HG02798 (cell line): ENCODE results near the gene ZP1.

ENCODE experiments used
- ATAC-seq: cut with Tn5 transposase; IDR thresholded peaks from one replicate; pipeline ENCODE4 v1.9.1; 2021; ENCODE audit warnings: mild to moderate bottlenecking; ENCODE audit not compliant: unreplicated experiment, poor library complexity

Gene ZP1

DNA sequence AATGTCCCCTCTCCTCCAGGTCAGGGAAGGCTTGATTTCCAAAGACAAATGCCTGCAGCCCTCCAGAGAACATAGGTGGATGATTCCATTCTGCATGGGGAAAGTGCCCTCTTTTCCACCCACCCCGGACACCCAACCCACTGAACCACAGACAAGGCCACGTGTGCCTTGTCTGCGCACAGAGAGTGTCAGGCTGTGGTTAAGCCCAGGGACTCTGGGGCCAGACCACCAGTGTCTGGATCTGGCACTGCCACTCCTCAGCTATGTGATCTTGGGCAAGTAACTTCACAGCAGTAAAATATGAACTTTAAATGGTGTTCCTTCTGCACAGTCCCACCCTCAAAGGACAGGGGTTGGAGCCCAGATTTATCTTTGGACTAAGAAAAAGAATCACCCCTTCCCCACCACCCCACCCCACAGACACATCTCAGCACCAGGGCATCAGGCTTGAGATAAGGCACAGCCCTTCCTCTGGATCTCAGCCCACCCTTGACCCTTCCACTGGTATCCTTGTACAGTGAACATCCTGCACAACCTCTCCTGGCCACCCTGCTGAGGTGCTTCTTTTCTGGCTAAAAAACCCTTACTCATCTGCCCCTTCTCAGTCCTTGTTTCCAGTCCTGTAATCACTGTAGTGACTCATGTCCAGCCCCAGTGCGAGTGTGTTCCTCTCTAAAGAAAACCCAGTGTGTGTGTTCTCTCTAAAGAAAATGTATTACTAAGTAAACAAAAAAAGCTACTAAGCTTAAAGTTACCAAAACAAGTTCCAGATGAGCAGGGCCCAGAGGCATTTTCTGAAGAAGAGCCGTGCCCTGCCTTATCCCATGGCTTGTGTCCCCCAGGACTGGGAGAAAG lies 9.7 kb upstream of the ZP1 start:
- no peak for ATAC-seq

DNA sequence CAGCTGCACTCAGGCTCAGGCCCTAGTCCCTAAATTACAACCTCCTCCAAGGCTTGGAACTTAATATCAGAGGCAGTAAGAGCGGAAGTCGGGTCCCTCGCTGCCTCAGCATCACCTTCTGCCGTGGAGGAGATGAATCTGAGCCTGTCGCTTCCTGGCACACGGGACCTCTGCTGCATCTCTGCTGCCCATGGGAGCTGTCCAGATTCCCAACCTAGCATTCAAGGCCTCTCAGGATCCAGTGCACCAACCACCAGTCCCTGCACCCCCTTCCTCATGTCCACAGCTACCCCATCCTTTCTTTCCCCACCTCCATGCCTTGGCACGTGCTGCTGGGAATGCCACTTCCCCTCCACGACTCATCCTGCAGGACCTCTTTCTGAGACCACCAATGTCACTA lies 9.1 kb upstream of the ZP1 start:
- ATAC-seq = no peak

DNA sequence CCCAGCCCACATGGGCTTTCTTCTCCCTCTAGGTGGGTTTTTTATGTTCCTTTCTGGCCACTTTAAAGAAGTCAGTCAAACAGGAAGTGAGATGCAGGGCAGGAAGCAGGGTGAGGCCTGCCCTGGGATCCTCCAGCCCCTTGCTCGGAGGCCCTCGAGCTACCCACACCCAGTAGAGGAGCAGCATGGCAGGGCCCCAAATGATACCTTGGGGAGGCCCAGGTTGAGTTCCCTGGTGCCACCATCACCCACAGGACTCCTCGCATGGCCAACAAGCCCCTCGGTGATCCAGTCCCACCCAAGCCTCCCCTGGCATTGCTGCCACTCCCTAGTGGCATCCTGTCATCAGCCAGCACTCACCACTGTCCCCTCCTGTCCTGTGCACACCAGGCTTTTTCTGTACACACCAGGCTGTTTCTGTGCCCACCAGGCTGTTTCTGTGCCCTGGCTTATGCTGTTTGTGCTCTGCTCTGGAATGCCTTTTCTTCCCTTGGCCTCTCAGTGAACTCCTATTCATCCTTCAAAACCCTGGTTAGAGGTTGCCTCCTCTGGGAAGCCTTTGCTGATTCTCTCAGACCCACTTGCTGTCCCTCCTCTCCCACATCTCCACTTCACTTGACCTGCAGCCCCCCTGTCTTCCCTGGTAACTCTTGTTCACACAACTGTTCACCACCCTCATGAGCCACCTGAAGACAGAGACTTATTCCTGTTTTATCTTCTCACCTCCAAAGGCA lies 8.4 kb upstream of the ZP1 start:
- no peak for ATAC-seq

DNA sequence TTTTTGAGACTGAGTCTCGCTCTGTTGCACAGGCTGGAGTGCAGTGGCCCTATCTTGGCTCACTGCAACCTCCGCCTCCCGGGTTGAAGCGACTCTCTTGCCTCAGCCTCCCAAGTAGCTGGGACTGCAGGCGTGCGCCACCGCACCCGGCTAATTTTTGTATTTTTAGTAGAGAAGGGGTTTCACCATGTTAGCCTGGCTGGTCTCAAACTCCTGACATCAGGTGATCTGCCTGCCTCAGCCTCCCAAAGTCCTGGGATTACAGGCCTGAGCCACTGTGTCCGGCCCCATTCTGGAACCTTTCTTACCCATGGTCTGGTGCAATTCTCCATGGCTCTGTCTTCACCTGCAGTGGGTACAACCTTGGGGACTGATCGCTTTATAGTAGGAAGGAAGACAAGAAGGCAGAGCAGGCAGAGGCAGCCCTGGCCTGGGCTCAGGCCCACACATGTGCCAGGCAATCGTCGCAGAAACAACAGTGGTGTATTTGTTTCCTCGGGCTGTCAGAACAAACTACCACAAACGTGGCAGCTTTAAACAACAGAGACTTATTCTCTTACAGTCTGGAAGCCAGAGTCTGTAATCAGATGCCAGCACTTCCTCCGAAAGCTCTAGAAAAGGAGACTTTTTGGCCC lies 7.6 kb upstream of the ZP1 start:
- no peak for ATAC-seq

DNA sequence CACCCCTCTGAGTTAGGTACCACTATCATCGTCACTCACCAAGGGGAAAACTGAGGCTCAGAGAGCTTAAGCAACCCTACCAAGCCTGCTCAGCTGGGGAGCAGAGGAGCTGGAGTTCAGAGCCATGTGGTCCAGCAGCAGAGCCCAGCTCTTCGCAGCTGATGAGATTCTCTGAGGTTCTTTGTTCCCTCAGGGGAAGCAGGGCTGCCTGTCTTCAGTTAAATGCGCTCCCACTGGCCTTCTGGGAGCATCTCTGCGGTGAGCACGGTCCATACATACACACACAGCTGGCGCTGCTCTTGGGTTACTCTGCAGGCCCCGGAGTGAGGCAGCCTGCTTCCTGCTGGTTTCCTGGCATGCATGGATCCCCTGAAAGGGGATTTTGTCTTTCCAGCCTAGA lies 6.4 kb upstream of the ZP1 start:
- ATAC-seq = no peak

DNA sequence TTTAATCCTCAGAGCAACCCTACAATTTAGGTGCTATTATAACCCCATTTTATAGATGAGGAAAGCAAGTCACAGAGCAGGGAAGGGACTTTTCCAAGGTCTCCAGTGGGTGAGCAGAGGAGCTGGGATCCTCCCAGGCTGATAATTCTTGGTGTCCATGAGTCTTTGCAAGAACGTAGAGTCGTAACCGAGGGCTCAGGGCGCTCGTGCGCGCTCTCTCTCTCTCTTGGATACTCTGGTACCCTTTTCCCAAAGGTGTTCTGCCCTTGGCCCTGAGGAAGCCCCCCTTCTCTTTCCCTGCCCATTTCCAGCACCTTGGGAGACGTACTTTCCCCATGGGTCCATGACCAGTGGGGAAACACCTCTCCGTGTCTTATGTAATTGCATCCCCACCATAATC lies 5.2 kb upstream of the ZP1 start:
- no peak for ATAC-seq

DNA sequence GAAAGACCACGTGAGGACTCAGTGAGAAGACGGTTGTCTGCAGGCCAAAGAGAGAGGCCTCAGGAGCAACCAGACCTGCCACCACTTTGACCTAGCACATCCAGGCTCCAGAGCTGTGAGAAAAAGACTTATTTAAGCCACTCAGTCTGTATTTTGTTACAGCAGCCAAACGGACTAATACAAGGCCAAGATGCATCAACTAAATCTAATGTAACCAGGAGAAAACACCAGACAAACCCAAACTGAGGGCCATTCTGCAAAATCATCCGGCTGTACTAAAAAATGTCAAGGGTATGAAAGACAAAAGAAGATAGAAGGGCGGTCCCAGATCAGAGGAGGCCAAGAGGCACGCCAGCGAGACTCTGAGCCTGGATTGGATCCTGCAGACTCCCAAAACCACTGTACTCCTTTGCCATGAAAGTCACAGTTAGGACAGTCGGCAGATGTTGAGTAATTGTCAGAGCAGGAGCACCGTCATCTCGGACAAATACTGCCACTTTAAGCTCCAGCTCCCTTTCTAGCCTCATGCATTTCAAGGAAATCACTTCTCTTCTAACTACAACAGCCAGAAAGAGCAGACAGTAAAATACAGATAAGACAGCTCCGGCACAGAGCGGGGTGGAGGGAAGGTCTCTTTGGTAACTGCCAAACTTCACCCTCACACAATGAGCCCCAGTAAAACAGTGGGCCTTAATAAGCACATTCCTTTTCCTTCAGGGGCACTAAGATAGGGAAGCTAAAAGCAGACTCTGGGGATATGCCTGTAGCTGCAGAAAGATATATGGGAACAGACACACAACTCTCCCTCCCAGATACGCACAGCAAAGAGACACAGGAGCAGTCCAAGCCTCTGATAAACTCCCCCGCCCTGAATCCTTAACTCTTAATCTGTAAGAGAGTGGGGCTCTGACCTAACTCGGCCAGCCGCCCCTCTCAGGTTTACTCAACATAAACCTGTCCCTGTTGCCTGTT lies 3.5 kb upstream of the ZP1 start:
- no peak for ATAC-seq

DNA sequence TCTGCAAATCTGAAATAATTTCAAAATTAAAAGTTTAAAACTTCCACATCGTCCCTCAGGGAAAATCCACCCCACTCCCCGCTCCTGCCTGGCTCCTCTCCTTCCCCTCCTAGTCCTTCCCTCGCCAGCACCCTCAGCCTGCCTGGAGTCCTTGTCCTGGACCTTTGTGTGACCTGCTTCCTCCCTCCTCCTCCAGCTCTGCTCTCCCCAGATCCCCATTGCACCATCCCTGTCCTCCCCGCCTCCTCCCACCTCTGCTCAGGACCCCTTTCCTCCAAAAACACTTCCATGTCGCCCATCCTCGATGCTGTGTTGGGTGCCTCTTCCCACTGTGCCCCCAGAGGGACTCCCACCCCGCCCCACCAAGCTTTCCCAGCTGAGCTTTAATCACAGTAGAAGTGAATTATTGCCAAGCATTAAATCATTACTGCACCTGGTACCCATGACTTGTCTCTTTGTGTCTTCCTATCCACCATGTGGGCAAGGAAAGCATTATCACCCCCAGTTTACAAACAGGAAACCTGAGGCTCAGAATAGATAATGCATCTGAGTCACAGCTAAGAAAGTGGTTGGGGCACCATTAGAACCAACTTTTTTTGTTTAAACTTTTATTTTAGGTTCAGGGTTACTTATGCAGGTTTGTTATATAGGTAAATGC lies 2.4 kb upstream of the ZP1 start:
- no peak for ATAC-seq

DNA sequence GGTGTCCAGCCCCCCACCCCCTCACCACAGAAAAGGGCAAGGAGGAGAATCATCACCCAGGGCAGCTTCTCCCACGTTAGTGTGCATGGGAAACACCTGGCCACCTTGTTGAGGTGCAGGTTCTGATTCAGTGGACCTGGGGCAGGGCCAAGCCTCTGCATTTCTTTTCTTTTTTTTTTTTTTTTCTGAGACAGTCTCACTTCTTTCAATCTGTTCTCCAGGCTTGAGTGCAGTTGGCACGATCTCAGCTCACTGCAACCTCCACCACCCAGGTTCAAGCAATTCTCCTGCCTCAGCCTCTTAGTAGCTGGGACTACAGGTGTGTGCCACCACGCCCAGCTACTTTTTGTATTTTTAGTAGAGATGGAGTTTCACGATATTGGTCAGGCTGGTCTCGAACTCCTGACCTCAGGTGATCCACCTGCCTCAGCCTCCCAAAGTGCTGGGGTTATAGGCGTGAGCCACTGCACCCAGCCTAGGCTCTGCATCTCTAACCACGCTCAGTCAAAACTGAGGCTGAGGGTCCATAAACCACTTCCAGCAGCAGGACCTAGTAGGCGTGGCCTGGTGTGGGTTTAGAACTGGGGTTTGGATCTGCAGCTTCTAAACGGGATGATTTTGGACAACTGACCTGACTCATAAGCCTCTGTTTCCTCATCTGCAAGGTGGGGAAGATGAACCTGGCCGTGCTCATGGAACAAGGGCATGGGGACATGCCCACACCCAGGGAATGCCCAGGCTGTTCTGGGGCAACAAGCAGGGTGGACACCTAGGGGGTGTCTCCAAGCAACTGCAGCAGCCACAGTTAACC lies 734 bp downstream of the ZP1 start:
- no peak for ATAC-seq

DNA sequence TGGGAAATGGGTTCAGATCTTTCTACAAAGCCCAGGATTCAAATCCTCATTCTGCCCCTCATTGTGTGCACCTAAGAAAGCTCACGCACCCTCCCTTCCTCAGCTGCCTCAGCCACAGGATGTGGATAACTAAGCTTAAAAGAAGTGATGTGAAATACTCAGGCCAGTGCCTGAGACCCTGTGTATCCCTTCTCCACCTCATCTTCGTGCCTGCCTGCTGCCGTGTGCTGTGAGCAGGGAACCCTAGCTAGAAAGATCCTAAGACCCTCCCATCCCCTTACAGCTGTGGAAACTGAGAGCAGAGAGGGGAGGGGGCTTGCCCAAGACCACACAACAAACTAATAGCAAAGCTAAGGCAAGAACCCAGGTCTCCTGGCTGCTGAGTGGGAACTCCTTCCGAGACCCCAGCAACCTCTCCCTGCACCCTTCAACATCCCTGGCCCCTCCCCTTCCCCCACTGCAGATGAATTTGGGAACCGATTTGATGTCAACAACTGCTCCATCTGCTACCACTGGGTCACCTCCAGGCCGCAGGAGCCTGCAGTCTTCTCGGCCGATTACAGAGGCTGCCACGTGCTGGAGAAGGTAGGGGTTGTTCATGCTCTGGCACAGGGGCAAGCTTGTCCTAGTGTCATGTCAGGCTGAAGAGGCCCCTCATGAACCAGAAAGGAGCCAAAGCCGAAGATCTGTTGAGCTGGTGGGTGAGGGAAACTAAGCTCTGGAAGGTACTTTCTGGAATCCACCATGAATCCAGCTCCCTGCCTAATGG lies 1.5 kb downstream of the ZP1 start:
- no peak for ATAC-seq

DNA sequence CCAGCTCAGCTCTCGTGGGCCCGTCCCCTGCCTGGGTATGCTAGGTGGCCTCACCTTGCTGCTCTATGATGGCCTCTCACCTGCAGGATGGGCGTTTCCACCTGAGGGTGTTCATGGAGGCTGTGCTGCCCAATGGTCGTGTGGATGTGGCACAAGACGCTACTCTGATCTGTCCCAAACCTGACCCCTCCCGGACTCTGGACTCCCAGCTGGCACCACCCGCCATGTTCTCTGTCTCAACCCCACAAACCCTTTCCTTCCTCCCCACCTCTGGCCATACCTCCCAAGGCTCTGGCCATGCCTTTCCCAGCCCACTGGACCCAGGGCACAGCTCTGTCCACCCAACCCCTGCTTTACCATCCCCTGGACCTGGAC lies 2.1 kb downstream of the ZP1 start:
- no peak for ATAC-seq

DNA sequence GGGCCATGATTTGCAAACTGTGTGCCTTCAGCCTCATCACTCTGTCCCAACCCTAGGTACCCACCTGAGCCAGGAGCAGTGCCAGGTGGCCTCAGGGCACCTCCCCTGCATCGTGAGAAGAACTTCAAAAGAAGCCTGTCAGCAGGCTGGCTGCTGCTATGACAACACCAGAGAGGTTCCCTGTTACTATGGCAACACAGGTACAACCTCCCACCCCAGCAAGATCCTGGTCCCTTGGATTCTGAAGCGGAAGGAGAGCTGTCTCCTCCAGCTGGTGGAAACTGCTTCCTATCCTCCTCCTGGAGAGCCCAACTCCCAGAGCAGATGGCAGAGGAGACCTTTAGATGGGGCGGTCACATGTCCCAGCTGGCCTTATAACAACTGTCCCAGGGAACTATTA lies 2.9 kb downstream of the ZP1 start:
- no peak for ATAC-seq

DNA sequence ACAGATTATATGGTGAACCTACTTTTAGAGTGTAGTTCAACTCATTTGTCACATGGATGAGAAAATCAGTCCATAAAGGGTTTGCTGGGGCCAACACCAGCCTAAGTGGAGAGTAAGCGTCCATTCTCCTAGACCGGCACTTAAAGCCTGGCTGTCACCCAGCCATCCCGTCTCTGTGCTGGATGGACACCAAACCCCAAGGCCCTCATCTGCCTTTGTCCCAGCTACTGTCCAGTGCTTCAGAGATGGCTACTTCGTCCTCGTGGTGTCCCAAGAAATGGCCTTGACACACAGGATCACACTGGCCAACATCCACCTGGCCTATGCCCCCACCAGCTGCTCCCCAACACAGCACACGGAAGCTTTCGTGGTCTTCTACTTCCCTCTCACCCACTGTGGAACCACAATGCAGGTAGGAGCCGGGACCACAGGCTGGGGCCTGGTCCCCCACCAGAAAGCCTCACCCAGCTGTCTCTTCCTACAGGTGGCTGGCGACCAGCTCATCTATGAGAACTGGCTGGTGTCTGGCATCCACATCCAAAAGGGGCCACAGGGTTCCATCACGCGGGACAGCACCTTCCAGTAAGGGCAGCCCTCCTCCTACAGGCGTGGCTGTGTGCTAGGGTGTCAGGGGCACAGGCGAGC lies 3.5 kb downstream of the ZP1 start:
- ATAC-seq = no peak

DNA sequence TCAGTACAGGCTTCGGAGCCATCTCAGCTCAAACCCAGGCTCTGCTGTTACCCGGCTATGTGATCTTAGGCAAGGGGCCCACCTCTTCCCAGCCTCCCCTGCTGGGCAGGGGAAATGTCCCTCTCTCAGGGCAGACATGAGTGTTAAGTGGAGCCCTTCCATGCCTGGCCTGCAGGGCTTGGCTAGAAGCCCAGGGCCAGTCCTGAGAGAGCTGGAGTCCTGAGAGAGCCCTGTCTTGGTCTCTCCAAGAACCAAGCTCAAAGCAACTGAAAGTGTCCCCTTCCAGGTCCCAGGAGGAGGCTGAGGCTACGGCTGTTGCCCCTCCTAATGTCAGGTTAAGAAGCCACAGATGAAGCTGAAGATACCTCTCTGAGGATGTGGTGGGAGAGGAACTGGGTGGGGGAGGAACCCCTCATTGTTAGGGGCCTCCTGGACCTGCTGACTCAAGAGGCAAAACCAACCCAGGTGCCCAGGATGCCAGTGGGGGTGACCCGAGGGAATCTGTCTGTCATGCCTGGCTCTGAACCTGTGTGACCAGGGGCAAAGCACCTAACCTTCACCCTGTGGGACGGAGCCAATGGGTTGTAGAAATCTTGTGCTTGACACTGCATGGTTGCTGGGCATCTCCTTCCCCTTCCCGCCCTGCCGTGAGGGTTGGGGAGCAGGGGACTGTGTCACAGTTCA lies 4.2 kb downstream of the ZP1 start:
- ATAC-seq = no peak

DNA sequence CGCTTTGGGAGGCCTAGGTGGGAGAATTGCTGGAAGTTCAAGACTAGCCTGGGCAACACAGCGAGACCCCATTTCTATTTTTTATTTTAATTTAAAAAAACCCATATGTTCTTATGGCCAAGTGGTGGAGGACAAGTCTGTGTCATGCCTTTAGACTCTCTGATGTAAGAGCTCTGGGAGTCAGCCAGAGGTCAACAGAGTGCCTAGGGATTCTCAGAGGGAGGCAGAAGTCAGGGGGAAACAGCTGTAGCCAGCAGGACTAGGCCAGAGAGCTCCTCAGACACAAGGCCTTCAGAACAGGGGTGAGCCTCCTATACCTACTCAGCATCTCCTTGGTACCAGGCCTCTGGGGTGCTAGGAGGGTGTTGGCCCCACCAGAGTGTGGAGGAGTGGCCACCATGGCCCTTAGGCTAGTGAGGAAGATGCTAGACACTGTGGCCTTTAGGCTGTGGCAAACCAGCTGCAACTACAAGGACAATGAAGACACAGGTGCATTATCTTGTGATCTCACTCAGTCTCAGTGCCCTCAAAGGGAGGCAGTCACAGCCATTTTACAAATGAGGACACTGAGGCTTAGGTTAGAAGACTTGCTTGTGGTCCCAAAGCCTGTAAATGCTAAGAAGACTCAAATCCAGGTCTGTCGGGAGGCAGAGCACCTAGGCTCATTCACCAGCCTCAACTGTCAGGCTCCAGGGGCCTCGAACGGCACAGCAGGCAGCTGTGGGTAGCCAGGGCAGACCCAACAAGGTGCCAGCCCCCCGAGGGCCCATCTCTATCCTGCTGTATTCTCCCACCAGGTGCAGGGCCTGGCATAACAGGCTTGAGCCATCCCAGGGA lies 5.0 kb downstream of the ZP1 start:
- ATAC-seq = no peak

DNA sequence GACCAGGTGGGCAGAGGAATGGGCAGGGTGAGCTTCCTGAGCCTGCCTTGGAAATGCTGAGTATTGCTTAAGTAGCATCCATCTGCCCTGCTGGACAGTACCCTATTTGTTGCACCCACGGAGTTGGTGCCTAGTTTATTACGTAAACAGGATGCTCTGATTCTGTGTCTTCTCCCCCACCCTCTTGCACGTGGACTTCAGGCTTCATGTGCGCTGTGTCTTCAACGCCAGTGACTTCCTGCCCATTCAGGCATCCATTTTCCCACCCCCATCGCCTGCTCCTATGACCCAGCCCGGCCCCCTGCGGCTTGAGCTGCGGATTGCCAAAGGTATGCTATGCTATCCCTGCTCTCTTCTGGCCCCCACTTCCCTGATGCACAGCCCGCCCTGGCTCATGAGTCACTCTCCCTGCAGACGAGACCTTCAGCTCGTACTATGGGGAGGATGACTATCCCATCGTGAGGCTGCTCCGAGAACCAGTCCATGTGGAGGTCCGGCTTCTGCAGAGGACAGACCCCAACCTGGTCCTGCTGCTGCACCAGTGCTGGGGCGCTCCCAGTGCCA lies 5.7 kb downstream of the ZP1 start:
- ATAC-seq = no peak
